ENCODE results near the gene SLC6A19.
"Not testable (repeated sequence)": the region's sequence is repeated elsewhere in the genome, so short reads cannot be mapped to it uniquely, and the experiment has no call there.

Gene SLC6A19

DNA sequence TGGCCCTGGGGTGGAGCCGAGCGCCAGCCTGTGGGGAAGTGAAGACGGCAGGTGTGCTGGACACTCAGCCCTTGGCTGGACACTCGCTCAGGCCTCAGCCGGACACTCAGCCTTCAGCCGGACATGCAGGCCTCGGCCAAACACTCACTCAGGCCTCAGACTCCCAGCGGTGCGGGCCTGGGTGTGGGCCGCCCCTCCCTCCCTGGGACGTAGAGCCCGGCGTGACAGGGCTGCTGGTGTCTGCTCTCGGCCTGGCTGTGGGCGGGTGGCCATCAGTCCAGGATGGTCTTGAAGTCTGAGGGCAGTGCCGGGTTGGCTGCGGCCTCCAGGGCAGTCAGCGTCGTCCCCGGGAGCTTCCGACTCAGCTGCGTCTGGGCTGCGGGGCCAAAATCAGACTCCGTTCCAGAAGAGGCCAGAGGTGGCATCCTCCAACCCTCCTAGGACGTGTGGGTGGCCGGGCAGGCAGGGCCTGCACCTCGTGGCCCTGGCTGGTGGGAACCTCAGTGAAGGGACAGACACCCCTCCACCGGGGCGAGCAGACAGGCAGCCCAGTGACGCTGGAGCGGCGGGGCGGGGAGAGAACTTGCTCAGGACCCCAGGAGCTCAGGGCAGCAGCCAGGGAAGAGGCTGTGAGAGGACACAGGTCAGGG is 52.2 kb downstream of the SLC6A19 start:
- no peak for DNase-seq (ENCODE audit: low read depth, low spot score)

DNA sequence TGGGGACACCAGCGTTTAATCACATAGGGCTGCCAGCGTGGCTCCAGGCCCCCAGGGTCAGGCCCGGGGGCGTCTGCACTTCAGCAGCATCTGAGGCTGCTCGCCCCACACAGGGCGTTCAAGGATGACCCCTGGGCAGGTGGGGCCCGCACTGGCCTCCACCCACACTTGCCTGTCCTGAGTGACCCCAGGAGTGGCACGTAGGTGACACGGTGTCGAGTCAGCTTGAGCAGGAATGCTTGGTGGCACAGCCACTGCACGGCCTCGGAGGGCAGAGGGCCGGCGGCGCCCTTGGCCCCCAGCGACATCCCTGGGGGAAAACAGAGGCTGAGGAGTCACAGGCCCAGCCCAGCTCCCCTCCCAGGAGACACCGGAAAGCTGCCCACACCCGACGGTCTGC is 52.8 kb downstream of the SLC6A19 start:
- no peak overlapping the region for H3K27ac ChIP-seq
- DNase-seq (ENCODE audit: low read depth, low spot score), result no peak

More for the DNA sequence above, 52.2 kb downstream of the SLC6A19 start:
- H3K27ac ChIP-seq, result no peak overlapping the region

DNA sequence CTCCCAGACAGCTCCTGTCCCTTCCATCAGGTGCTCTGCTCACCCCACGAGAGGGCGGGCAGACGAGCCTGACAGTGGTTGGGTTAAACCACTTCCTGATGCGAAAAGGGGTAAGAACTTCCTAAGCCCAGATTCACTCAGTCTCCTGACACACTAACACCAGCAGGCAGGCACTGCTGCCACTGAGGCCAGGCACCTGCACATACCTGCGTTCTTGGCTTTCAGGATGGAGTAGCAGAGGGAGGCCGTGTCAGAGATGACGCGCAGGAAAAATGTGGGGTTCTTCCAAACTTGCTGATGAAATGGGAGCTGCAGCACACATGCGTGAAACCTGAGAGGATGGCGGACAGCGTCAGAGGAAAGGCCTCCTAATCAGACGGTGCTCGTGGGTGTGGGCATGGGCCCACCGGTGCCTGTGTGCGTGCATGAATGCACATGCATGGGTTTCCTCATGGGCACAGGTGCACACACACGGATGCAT is 53.7 kb downstream of the SLC6A19 start:
- no peak for DNase-seq (ENCODE audit: low read depth, low spot score)
- no peak overlapping the region for H3K27ac ChIP-seq

DNA sequence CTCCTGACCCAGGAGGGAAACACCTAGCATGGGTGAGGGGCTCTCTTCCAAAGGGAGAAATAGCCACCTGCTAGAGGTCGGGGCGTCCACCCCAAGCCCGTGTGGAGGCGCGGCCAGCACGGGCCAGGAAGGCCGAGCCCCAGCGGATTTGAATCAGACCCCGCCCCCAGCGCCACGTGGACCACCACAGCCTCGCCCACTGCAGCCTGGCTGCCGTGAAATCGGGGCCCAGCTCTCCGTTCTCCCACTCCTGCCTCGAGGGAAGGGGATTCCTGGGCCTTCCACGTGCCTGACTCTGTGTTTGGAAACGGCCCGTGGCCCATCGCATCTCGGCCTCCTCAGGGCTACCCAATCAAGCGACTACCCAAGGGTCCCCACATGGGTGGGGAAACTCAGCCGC is 55.4 kb downstream of the SLC6A19 start:
- H3K27ac ChIP-seq, result no peak overlapping the region
- DNase-seq (ENCODE audit: low read depth, low spot score), result no peak

GRCh38 chr5:1257363-1257762 is 56.0 kb downstream of the SLC6A19 start:
- H3K27ac ChIP-seq, result no peak overlapping the region
- no peak for DNase-seq (ENCODE audit: low read depth, low spot score)

- no peak for DNase-seq (ENCODE audit: low read depth, low spot score)
- no peak overlapping the region for H3K27ac ChIP-seq
Observed at GRCh38 chr5:1257841-1258240, 56.4 kb downstream of the SLC6A19 start.

GRCh38 chr5:1259806-1260480 is 58.5 kb downstream of the SLC6A19 start:
- no peak overlapping the region for H3K27ac ChIP-seq
- no peak for DNase-seq (ENCODE audit: low read depth, low spot score)

DNA sequence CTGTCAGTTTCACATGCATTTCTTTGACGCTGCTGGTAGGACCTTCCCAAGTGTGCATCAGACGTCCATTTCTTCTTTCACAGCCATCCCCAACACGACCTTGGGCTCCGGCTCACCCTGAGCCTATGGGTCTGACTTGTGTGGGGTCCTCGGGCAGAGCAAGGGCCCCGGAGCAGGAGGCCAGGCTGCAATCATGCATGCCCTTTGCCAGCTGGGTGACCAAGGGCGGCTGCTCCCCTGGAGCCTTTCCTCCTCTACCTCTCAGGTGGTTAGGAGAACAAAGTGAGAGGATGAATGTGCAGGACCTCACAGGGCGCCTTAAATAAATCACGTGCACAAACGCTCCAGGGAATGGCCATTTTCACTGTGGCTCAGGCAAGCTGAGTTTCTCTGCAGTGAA is 60.2 kb downstream of the SLC6A19 start:
- no peak overlapping the region for H3K27ac ChIP-seq
- DNase-seq (ENCODE audit: low read depth, low spot score), result no peak

GRCh38 chr5:1262381-1262780 is 61.0 kb downstream of the SLC6A19 start:
- no peak overlapping the region for H3K27ac ChIP-seq
- DNase-seq (ENCODE audit: low read depth, low spot score), result no peak

- DNase-seq (ENCODE audit: low read depth, low spot score), result no peak
- no peak overlapping the region for H3K27ac ChIP-seq
Observed at GRCh38 chr5:1264211-1264610, 62.8 kb downstream of the SLC6A19 start.

- no peak for DNase-seq (ENCODE audit: low read depth, low spot score)
- no peak overlapping the region for H3K27ac ChIP-seq
Observed at GRCh38 chr5:1265026-1265425, 63.6 kb downstream of the SLC6A19 start.

DNA sequence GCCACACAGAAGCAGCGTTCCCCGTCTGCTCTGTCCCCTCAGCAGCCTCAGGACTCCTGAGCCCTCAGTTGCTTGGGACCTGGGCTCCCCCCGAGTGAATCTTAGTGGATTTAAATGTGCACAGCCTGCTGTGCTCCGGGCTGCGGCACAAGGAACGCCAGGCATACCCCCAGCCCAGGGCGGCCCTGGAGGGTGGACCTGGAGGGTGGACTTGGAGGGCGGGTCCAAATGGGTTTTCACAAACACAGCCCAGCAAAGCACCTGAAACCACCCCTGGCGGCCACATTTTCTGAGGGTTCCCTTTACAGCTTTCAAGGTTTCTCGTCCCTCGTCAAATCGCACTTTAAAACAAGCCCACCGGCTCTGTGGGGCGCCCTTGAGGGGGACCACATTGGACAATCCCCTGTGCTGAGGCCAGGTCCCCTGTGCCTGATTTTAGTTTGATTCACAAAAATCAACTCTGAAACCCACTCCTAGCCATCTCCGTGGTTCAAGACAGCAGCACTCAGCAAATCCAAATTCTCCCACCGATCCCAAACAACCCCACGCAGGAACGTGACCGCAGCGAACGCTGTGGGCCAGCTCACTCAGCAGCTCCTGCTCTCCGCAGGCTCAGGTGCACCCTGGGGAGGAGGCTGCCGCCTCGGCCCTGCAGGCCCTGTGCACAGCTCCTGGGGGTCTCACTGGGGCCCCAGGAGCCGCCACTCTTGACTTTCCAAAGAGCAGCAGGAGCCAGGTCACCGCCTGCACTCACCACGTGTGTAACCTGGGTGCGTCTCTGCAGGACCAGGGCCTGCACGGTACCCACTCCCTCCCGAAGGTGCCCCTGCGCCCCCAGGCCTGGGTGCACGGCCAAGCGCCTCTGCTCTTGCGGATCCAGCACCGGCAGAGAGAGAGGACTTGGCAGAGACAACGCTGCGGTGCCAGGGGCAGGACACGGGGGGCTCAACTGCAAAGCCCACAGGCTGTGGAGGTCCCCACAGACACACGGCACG is 64.4 kb downstream of the SLC6A19 start:
- no peak for DNase-seq (ENCODE audit: low read depth, low spot score)
- no peak overlapping the region for H3K27ac ChIP-seq

GRCh38 chr5:1266791-1267190 is 65.4 kb downstream of the SLC6A19 start:
- H3K27ac ChIP-seq, result no peak overlapping the region
- no peak for DNase-seq (ENCODE audit: low read depth, low spot score)

GRCh38 chr5:1267464-1267863 is 66.1 kb downstream of the SLC6A19 start:
- H3K27ac ChIP-seq; DNase-seq (ENCODE audit: low read depth, low spot score): not testable (repeated sequence)

GRCh38 chr5:1268056-1268455 is 66.7 kb downstream of the SLC6A19 start:
- H3K27ac ChIP-seq, result no peak overlapping the region
- DNase-seq (ENCODE audit: low read depth, low spot score), result no peak

GRCh38 chr5:1268666-1269065 is 67.3 kb downstream of the SLC6A19 start:
- no peak for DNase-seq (ENCODE audit: low read depth, low spot score)
- no peak overlapping the region for H3K27ac ChIP-seq

DNA sequence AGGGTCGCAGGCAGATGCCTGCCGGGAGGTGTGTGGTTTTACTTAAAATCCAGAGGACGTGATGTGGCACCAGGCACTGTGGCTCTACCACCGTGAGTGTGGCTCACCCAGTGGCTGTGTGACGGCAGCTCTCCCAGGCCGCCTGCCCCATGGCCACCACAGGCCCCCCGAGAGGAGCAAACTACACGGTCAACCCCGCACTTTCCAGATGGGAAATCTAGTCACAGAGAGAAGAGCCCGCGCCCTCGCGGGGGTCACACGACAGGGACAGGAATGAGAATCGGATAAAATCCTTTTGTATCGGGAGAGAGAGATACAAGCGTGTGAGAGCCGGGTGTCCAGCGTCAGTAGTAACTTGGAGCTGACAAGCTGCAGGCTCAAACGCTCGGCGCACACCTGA is 69.0 kb downstream of the SLC6A19 start:
- H3K27ac ChIP-seq, result no peak overlapping the region

GRCh38 chr5:1270933-1271914 is 69.8 kb downstream of the SLC6A19 start:
- no peak overlapping the region for H3K27ac ChIP-seq
- DNase-seq (ENCODE audit: low read depth, low spot score), result no peak

More for the DNA sequence above, 69.0 kb downstream of the SLC6A19 start:
- DNase-seq (ENCODE audit: low read depth, low spot score), result no peak

- no peak overlapping the region for H3K27ac ChIP-seq
- DNase-seq (ENCODE audit: low read depth, low spot score), result no peak
Observed at GRCh38 chr5:1272201-1272600, 70.8 kb downstream of the SLC6A19 start.

DNA sequence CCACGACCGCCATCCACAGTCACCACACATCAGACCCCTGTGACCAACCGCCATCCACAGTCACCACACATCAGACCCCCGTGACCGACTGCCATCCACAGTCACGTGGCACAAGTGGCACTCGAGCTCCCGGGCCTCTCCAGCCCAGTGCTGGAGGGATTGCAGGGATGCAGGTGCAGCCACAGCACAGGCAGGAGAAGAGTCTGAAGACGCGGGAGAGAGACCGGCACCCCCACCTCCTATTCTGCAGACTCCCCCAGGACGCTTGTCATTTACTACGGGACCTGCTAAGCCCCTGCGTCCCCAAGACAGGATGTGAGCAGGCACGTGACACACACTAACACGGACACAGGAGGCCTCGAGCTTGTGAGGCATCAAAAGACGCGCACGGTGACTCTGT is 72.3 kb downstream of the SLC6A19 start:
- no peak overlapping the region for H3K27ac ChIP-seq
- DNase-seq (ENCODE audit: low read depth, low spot score), result no peak
